Activated T-cell treated with anti-CD3 and anti-CD28 coated beads, Interleukin-2, amount 50 U/mL, for 4 hours (primary cell): ENCODE results near the gene ATP10A. TPM values are rescaled to one million over a fixed set of nuclear protein-coding genes. Genes with fewer than 3 reads are reported as not detected.

Source experiments
- ATAC-seq, 2 donors: fragments of 200-7000 bp; cut with Tn5 transposase; one replicate each; pipeline ENCODE4 v1.10.0; 2021
- DNase-seq: peaks from one replicate; pipeline ENCODE4 v3.0.0-alpha.2; 2020
- H3K27me3 Mint-ChIP-seq: one replicate; pipeline ENCODE4 v1.8.0; 2021; ENCODE audit warnings: low read depth, mixed read lengths
- H3K36me3 Mint-ChIP-seq: one replicate; pipeline ENCODE4 v1.8.0; 2022; ENCODE audit warnings: mixed read lengths; ENCODE audit not compliant: insufficient read depth
- H3K4me1 Mint-ChIP-seq: one replicate; pipeline ENCODE4 v1.8.0; 2021; ENCODE audit warnings: low read depth, mixed read lengths
- H3K4me3 Mint-ChIP-seq: one replicate; pipeline ENCODE4 v1.8.0; 2021; ENCODE audit warnings: mild to moderate bottlenecking, moderate library complexity, mixed read lengths
- H3K9me3 Mint-ChIP-seq: one replicate; pipeline ENCODE4 v1.8.0; 2021; ENCODE audit warnings: mixed read lengths
- total RNA-seq, 3 donors: library from RNA; stranded (reverse); gene quantifications; one replicate each; pipeline ENCODE4 v1.2.1, GENCODE V29; 2021

ATP10A gene
- total RNA-seq, 3 donors from 2014 or later, result 27.0 to 31.6 (median 31.3) TPM

- no peak for DNase-seq
- no peak for ATAC-seq
- Mint-ChIP-seq H3K4me3 (no peak overlapping the region), H3K27me3 (no peaks in the 10 kb centered on the region), H3K4me1 (peaks cover 68% of the 10 kb centered on the region), H3K9me3 (no peaks in the 10 kb centered on the region), H3K36me3 (no peaks in the 10 kb centered on the region)
Observed at GRCh38 chr15:25795712-25796111, 67.4 kb downstream of the ATP10A start.

DNA sequence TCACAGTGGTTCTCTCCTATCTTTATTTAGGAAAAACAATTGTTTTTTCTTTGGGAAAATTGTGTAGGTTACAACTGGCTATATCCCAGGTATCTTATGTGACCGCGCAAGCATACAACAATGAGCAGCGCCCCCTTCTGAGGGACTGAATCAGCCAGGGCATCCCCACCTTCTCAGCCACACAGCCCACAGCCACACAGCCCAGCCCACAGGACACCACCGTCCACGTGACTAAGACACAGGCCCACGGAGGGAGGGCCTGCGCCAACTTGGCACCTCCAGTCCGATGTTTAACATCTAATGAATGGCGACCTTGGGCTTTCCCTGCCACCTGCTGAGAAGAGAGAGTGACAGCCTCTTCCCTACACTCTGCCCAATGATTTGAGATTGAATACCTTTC is 68.1 kb downstream of the ATP10A start:
- Mint-ChIP-seq H3K4me1 (peaks cover 70% of the 10 kb centered on the region), H3K4me3 (no peak overlapping the region), H3K36me3 (no peaks in the 10 kb centered on the region), H3K9me3 (no peaks in the 10 kb centered on the region), H3K27me3 (no peaks in the 10 kb centered on the region)
- DNase-seq (no peak), ATAC-seq (no peak)

GRCh38 chr15:25793354-25794050 is 69.6 kb downstream of the ATP10A start:
- Mint-ChIP-seq H3K9me3 (no peaks in the 10 kb centered on the region), H3K4me1 (peaks cover 67% of the 10 kb centered on the region), H3K4me3 (no peak overlapping the region), H3K36me3 (no peaks in the 10 kb centered on the region), H3K27me3 (no peaks in the 10 kb centered on the region)
- no peak for ATAC-seq
- DNase-seq, result no peak

DNA sequence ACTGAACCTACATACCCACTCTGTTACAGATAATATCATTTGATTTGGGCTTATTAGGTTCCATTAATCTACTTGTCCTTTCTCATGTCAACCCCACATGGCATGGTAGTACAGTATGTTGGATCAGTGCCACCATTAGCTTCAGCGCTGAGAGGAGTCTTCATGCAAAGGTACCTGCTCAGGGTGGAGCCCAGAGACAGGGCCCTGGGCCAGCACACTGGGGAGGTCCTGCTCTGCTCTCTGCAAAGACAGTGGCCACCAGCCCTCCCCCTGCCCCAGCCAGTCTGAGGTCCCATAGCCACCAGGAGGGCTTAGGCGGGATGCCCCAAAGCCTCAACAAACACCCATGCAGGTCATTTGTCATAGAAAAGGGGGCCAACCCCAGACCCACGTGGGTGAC is 71.0 kb downstream of the ATP10A start:
- H3K4me3 Mint-ChIP-seq, result no peak overlapping the region
- no peaks in the 10 kb centered on the region for H3K9me3 Mint-ChIP-seq
- H3K36me3 Mint-ChIP-seq, result no peaks in the 10 kb centered on the region
- H3K4me1 Mint-ChIP-seq, result peaks cover 71% of the 10 kb centered on the region
- no peak for DNase-seq
- no peaks in the 10 kb centered on the region for H3K27me3 Mint-ChIP-seq
- no peak for ATAC-seq

DNA sequence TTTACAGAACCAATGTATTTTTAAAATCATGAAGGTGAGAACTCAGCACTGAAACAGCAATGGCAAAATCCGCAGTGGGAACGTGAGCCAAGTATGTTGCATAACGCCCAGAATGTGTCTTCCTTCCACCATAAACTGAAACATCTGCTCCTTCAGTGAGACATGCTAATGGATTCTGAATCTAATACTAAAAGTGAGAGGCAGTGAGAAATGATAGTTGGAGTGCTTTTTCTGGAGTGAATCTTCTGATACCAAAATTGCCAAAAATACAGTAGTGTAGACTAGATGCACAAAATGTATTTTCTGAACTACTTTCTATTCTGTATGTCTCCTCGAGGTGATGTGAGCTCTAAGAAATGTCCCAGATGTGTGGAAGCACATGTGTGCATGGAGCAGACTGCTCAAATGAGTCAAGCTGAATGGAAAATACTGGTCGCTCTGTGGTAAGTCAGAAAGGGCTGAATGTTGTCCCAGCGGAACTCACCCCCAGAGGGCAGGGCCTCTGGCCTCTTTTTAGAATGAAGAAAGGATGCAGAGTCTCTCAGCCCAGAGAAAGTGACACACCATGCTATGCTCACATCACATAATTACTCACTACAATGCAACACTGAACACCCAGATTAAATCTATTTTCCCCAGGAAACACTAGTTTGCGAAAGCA is 73.0 kb downstream of the ATP10A start:
- no peak overlapping the region for H3K4me3 Mint-ChIP-seq
- peaks cover 60% of the 10 kb centered on the region for H3K4me1 Mint-ChIP-seq
- no peaks in the 10 kb centered on the region for H3K36me3 Mint-ChIP-seq
- no peaks in the 10 kb centered on the region for H3K9me3 Mint-ChIP-seq
- ATAC-seq (peak; percentile 94 to 95), DNase-seq (peak; percentile 29)
- H3K27me3 Mint-ChIP-seq, result no peaks in the 10 kb centered on the region

GRCh38 chr15:25789616-25789999 is 73.5 kb downstream of the ATP10A start:
- DNase-seq, result no peak
- H3K9me3 Mint-ChIP-seq, result no peaks in the 10 kb centered on the region

DNA sequence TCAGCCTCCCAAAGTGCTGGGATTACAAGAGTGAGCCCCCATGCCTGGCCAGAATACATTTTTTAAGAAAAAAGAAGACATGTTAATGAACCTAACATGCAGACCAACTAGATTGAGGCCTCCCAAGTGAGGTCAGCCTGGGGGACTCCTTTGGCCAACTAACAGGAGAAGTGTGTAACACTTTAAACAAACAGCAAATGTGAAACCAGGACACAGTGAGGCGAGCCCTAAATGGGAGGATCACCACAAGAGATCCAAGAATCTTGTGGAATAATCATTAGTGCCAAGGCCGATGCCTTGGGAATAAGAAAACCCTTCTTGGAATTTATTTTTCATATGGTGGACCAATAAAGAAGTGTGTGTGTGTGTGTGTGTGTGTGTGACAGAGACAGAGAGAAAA is 73.9 kb downstream of the ATP10A start:
- Mint-ChIP-seq H3K4me3 (no peak overlapping the region), H3K36me3 (no peaks in the 10 kb centered on the region), H3K4me1 (peaks cover 61% of the 10 kb centered on the region), H3K27me3 (no peaks in the 10 kb centered on the region), H3K9me3 (no peaks in the 10 kb centered on the region)
- DNase-seq (no peak), ATAC-seq (no peak)

More at GRCh38 chr15:25789616-25789999, 73.5 kb downstream of the ATP10A start:
- Mint-ChIP-seq H3K4me1 (peaks cover 59% of the 10 kb centered on the region), H3K36me3 (no peaks in the 10 kb centered on the region), H3K27me3 (no peaks in the 10 kb centered on the region), H3K4me3 (no peak overlapping the region)
- no peak for ATAC-seq

- DNase-seq (no peak), ATAC-seq (no peak)
- Mint-ChIP-seq H3K4me3 (no peak overlapping the region), H3K4me1 (peaks cover 69% of the 10 kb centered on the region), H3K36me3 (no peaks in the 10 kb centered on the region), H3K27me3 (no peaks in the 10 kb centered on the region), H3K9me3 (no peaks in the 10 kb centered on the region)
Observed at GRCh38 chr15:25787855-25788520, 75.1 kb downstream of the ATP10A start.

DNA sequence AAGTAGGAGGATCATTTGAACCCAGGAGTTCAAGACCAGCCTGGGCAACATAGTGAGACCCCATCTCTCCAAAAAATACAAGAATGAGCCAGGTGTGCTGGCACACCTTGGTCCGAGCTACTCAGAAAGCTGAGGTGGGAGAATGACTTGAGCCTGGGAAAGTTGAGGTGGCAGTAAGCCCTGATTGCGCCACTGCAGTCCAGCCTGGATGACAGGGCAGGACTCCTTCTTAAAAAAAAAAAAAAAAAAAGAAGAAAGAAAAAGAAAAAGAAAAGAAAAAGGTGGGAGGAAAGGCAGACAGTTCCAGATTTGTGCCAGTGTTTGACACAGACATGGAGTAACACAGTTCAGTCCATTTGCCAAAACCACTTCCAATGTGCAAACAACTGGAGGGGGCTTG is 75.7 kb downstream of the ATP10A start:
- ATAC-seq (no peak), DNase-seq (no peak)
- Mint-ChIP-seq H3K36me3 (no peaks in the 10 kb centered on the region), H3K27me3 (no peaks in the 10 kb centered on the region), H3K4me3 (no peak overlapping the region), H3K4me1 (peaks cover 65% of the 10 kb centered on the region), H3K9me3 (no peaks in the 10 kb centered on the region)

DNA sequence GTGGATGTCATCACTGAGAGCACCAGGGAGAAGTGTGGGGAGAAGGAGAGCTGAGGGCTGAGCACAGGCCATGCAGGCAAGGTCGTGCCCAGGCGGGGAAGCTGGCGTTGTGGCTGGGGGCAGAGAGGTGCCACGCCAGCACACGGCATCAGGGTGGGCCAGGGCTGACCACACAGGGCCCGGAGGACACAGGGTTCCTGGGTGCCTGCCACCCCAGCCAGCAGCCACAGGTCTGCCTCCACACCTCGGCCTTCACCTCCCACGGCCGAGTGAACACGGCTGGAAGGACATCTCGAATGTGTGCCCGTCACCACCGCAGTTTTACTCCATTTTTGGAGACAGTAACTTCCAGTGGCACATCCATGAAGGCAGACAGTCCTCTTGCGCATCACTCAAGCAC is 77.1 kb downstream of the ATP10A start:
- H3K4me3 Mint-ChIP-seq, result no peak overlapping the region
- ATAC-seq (no peak), DNase-seq (no peak)
- H3K27me3 Mint-ChIP-seq, result no peaks in the 10 kb centered on the region
- H3K4me1 Mint-ChIP-seq, result peaks cover 53% of the 10 kb centered on the region
- no peaks in the 10 kb centered on the region for H3K36me3 Mint-ChIP-seq
- H3K9me3 Mint-ChIP-seq, result no peaks in the 10 kb centered on the region

GRCh38 chr15:25785641-25786025 is 77.5 kb downstream of the ATP10A start:
- no peak for DNase-seq
- Mint-ChIP-seq H3K9me3 (no peaks in the 10 kb centered on the region), H3K4me1 (peaks cover 49% of the 10 kb centered on the region), H3K27me3 (no peaks in the 10 kb centered on the region), H3K36me3 (no peaks in the 10 kb centered on the region), H3K4me3 (no peak overlapping the region)
- no peak for ATAC-seq

GRCh38 chr15:25784876-25785640 is 78.1 kb downstream of the ATP10A start:
- ATAC-seq, result no peak

DNA sequence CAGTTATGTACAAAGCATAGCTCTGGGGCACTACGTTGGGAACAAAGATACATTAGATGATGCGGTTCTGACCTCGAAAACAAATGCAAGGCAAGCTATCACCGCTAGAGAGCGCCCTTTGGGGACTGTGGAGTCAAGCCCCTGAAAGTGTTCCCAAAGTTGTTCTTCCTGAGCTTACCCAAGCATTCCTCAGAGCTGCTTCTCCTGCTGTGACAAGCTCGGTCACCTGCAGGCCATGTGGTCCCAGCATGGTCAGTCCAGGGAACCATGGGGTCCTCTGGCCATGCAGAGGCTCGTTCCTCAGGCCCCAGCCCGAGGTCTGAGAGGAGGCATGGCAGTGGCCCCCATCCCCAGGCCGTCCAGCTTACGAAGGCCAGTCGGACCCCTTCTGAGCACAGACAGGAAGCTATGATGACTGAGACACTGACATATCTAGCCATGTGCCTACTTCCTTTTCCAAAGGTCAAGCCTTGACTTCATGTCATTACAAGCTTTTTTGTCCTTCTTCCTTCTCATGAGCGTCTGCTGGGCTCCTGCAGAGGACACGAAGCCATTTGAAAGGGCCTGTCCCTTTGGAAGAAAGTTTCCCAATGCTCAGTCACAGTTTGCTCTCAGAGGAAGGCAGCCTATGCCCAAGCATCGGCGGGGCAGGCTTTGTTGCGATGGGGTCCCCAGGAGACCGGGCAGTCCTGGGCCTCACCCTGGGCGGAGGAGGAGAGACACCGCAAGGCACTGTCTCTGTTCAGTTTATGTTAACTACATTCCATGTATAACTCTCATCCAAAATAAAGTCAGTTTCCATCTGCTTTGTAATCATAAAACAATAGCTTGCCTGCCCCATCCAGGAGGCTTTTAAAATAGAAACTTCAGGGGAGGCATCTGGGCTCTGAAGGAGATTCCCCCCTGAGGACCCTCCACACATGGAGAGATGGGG is 79.3 kb downstream of the ATP10A start:
- peak; percentile 52 for DNase-seq
- Mint-ChIP-seq H3K27me3 (no peaks in the 10 kb centered on the region), H3K36me3 (peaks cover 4% of the 10 kb centered on the region), H3K4me1 (peaks cover 38% of the 10 kb centered on the region), H3K9me3 (no peaks in the 10 kb centered on the region), H3K4me3 (no peak overlapping the region)
- ATAC-seq, result peak in 1 of 2 donors; percentile 20

More at GRCh38 chr15:25784876-25785640, 78.1 kb downstream of the ATP10A start:
- H3K4me3 Mint-ChIP-seq, result no peak overlapping the region
- H3K4me1 Mint-ChIP-seq, result peaks cover 43% of the 10 kb centered on the region
- H3K9me3 Mint-ChIP-seq, result no peaks in the 10 kb centered on the region
- H3K27me3 Mint-ChIP-seq, result no peaks in the 10 kb centered on the region
- peaks cover 4% of the 10 kb centered on the region for H3K36me3 Mint-ChIP-seq
- no peak for DNase-seq
